Sigmoid colon (tissue), 7 donors: ENCODE results near the gene DSCAML1. TPM values are rescaled to one million over a fixed set of nuclear protein-coding genes. Genes with fewer than 3 reads are reported as not detected.

Experiments
- DNase-seq: peaks from one replicate; pipeline ENCODE4 v3.0.0-alpha.2; 2019
- H3K27ac ChIP-seq, 4 donors: fragments of 200-600 bp; sonication (generic); one replicate each; pipeline ENCODE4 v1.5.1; 2016 to 2019; ENCODE audit warnings: mild to moderate bottlenecking in 1 of 4
- H3K27me3 ChIP-seq, 3 donors: fragments of 200-600 bp; sonication (generic); one replicate each; pipeline ENCODE4 v1.5.1; 2019; ENCODE audit warnings: mild to moderate bottlenecking in 1 of 3
- H3K36me3 ChIP-seq, 4 donors: fragments of 200-600 bp; sonication (generic); one replicate each; pipeline ENCODE4 v1.5.1; 2016 to 2019
- H3K4me1 ChIP-seq, 4 donors: fragments of 200-600 bp; sonication (generic); one replicate each; pipeline ENCODE4 v1.5.1; 2017 to 2019
- H3K4me3 ChIP-seq, 4 donors: fragments of 200-600 bp; sonication (generic); one replicate each; pipeline ENCODE4 v1.5.1; 2017 to 2019; ENCODE audit warnings: mild to moderate bottlenecking in 2 of 4, moderate library complexity in 1 of 4
- H3K9me3 ChIP-seq, 4 donors: fragments of 200-600 bp in 3 of 4; sonication (generic) in 3 of 4; one replicate each; pipeline versions ENCODE4 v1.5.1 to v1.6.1; 2013 to 2019
- CTCF ChIP-seq, 4 experiments: fragments of 450-650 bp in 3 of 4; fragments of 200-600 bp in 1 of 4; IDR thresholded peaks; one replicate each; pipeline ENCODE4 v1.5.1; 2016 to 2019; ENCODE audit warnings: antibody characterized with exemption in 4 of 4, mild to moderate bottlenecking in 3 of 4, moderate library complexity in 2 of 4
- EP300 ChIP-seq, 4 donors: sonication (generic); formaldehyde crosslinking; IDR thresholded peaks; one replicate each; pipeline ENCODE4 v1.6.1; 2017; ENCODE audit warnings: antibody characterized with exemption in 4 of 4
- POLR2A ChIP-seq, 2 donors: fragments of 450-650 bp; IDR thresholded peaks; one replicate each; pipeline ENCODE4 v1.6.1; 2016; ENCODE audit warnings: antibody characterized with exemption in 2 of 2, mild to moderate bottlenecking in 2 of 2, moderate library complexity in 2 of 2
- POLR2AphosphoS5 ChIP-seq, 4 donors: sonication (generic); formaldehyde crosslinking; IDR thresholded peaks; one replicate each; pipeline ENCODE4 v1.6.1; 2017; ENCODE audit warnings: antibody characterized with exemption in 4 of 4
- WGBS, 2 donors: extraction: QIAGEN DNeasy Blood & Tissue Kit; methylation state at CpG; one replicate each; pipeline ENCODE4 v1.1.7; 2013; 5-methylcytosine and 5-hydroxymethylcytosine counted together
- intact Hi-C: fragments of 100-400 bp; cut with DNase I; formaldehyde crosslinking; loops from one replicate; pipeline ENCODE4 v1.15.1; 2023
- polyA plus RNA-seq, 3 donors: library from polyadenylated mRNA; stranded (reverse); fragments of 200-250 nt; gene quantifications; one replicate each; pipeline ENCODE4 v1.2.3, GENCODE V29; 2013
- total RNA-seq, 4 donors: library from RNA; depleted of rRNA; stranded (reverse); fragments of >200 nt; gene quantifications; one replicate each; pipeline ENCODE4 v1.1.0, GENCODE V29; 2016
- donor health status: healthy with polysubstance abuse.
- donor health status: Bipolar disorder and iron deficiency.
- donor health status: healthy.

DSCAML1 gene
- total and polyA plus RNA-seq, 7 donors = under 0.01 to 7.5 (median 1.2) TPM

GRCh38 chr11:117750916-117751662 is 45.9 kb downstream of the DSCAML1 start:
- H3K9me3 ChIP-seq = no peaks in the 10 kb centered on the region
- H3K4me3 ChIP-seq = no peak overlapping the region
- no peaks in the 10 kb centered on the region for H3K4me1 ChIP-seq
- no peak for TF ChIP-seq POLR2AphosphoS5 (IDR thresholded peaks at IDR 0.05)
- no peak for TF ChIP-seq CTCF (IDR thresholded peaks at IDR 0.05)
- TF ChIP-seq EP300 (IDR thresholded peaks at IDR 0.05) = no peak
- no peak for TF ChIP-seq POLR2A (IDR thresholded peaks at IDR 0.05)
- DNase-seq = peak; percentile 45
- no peak overlapping the region for H3K27ac ChIP-seq
- no peaks in the 10 kb centered on the region for H3K27me3 ChIP-seq
- H3K36me3 ChIP-seq = no peaks in the 10 kb centered on the region
- 89 to 91% methylated on average over 14 of the region's 14 CpGs for WGBS, 2 donors
- intact Hi-C loops = no loop called here

GRCh38 chr11:117750357-117750756 is 46.7 kb downstream of the DSCAML1 start:
- DNase-seq = peak; percentile 15
- Histone ChIP-seq H3K9me3 (no peaks in the 10 kb centered on the region), H3K4me1 (no peaks in the 10 kb centered on the region), H3K27ac (no peak overlapping the region), H3K27me3 (no peaks in the 10 kb centered on the region), H3K36me3 (no peaks in the 10 kb centered on the region), H3K4me3 (no peak overlapping the region)
- intact Hi-C loops = no loop called here
- TF ChIP-seq CTCF (IDR thresholded peaks at IDR 0.05) = no peak
- no peak for TF ChIP-seq POLR2A (IDR thresholded peaks at IDR 0.05)
- TF ChIP-seq POLR2AphosphoS5 (IDR thresholded peaks at IDR 0.05) = no peak
- no peak for TF ChIP-seq EP300 (IDR thresholded peaks at IDR 0.05)
- whole genome bisulfite sequencing, 2 donors = 36 to 73% methylated on average over 5 of the region's 5 CpGs

GRCh38 chr11:117749541-117749910 is 47.5 kb downstream of the DSCAML1 start:
- Histone ChIP-seq H3K9me3 (no peaks in the 10 kb centered on the region), H3K4me3 (no peak overlapping the region), H3K27ac (no peak overlapping the region), H3K27me3 (no peaks in the 10 kb centered on the region), H3K36me3 (no peaks in the 10 kb centered on the region), H3K4me1 (no peaks in the 10 kb centered on the region)
- DNase-seq = peak; percentile 40
- 55 to 80% methylated on average over 8 of the region's 8 CpGs for WGBS, 2 donors
- intact Hi-C loops = no loop called here
- no peak for TF ChIP-seq POLR2A (IDR thresholded peaks at IDR 0.05)
- TF ChIP-seq EP300 (IDR thresholded peaks at IDR 0.05) = no peak
- no peak for TF ChIP-seq POLR2AphosphoS5 (IDR thresholded peaks at IDR 0.05)
- TF ChIP-seq CTCF (IDR thresholded peaks at IDR 0.05) = no peak

GRCh38 chr11:117748771-117749540 is 48.1 kb downstream of the DSCAML1 start:
- TF ChIP-seq POLR2A (IDR thresholded peaks at IDR 0.05) (no peak), CTCF (IDR thresholded peaks at IDR 0.05) (no peak), EP300 (IDR thresholded peaks at IDR 0.05) (no peak), POLR2AphosphoS5 (IDR thresholded peaks at IDR 0.05) (no peak)
- intact Hi-C loops = no loop called here
- Histone ChIP-seq H3K4me3 (no peak overlapping the region), H3K9me3 (no peaks in the 10 kb centered on the region), H3K36me3 (no peaks in the 10 kb centered on the region), H3K27ac (no peak overlapping the region), H3K27me3 (no peaks in the 10 kb centered on the region), H3K4me1 (no peaks in the 10 kb centered on the region)
- DNase-seq = peak; percentile 33
- WGBS, 2 donors = 36 to 75% methylated on average over 14 of the region's 14 CpGs
